ENCODE results near the gene HPN.

DNA sequence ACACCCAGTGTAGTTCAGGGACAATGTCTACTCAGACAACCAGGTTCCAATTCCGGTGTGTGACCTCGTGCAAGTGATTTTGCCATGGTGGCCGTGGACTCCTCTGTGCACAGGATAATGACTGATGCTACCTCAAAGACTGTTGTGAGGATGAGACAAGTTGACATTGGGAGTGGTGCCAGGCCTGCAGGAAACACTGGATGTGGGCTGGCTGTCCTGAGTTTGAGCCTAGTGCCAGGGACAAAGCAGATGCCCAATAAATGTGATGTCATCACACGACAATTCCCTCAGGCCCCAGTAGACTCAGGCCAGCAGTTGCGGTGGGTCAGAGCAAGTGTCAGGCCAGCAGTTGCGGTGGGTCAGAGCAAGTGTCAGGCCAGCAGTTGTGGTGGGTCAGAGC is 17.4 kb upstream of the HPN start:
- TF ChIP-seq, protein P1, sequence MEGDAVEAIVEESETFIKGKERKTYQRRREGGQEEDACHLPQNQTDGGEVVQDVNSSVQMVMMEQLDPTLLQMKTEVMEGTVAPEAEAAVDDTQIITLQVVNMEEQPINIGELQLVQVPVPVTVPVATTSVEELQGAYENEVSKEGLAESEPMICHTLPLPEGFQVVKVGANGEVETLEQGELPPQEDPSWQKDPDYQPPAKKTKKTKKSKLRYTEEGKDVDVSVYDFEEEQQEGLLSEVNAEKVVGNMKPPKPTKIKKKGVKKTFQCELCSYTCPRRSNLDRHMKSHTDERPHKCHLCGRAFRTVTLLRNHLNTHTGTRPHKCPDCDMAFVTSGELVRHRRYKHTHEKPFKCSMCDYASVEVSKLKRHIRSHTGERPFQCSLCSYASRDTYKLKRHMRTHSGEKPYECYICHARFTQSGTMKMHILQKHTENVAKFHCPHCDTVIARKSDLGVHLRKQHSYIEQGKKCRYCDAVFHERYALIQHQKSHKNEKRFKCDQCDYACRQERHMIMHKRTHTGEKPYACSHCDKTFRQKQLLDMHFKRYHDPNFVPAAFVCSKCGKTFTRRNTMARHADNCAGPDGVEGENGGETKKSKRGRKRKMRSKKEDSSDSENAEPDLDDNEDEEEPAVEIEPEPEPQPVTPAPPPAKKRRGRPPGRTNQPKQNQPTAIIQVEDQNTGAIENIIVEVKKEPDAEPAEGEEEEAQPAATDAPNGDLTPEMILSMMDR (IDR thresholded peaks at IDR 0.05; ENCODE audit: low read length): no peak
- no peak for TF ChIP-seq EZH2 (IDR thresholded peaks at IDR 0.05; ENCODE audit: borderline replicate concordance, low read length)
